Measurements from ENCODE around the gene TPO. TPM values are rescaled to one million over a fixed set of nuclear protein-coding genes. Genes with fewer than 3 reads are reported as not detected.

The TPO gene
- total and polyA plus RNA-seq, 4 donors: 6.6 to 11.1 TPM; not detected in 2

- no peak for ATAC-seq (ENCODE audit: low FRiP score)
- intact Hi-C loops (cut with DNase I): no loop called here
- Histone ChIP-seq H3K27ac (ENCODE audit: low read depth in 1 of 2, low read length in 2 of 2) (no peak overlapping the region), H3K4me1 (ENCODE audit: control insufficient read depth in 1 of 2, insufficient read depth in 2 of 2, low read length in 2 of 2) (no peaks in the 10 kb centered on the region), H3K9me3 (ENCODE audit: control insufficient read depth, low read length) (no peaks in the 10 kb centered on the region), H3K27me3 (ENCODE audit: control insufficient read depth in 1 of 2, insufficient read depth in 2 of 2, low read length in 1 of 2) (no peaks in the 10 kb centered on the region), H3K4me3 (ENCODE audit: low read length in 2 of 2) (no peak overlapping the region), H3K36me3 (ENCODE audit: control insufficient read depth in 1 of 2, insufficient read depth in 2 of 2, low read length in 1 of 2) (no peaks in the 10 kb centered on the region)
- DNase-seq: peak in 1 of 2 donors; percentile 54
- WGBS, 2 donors: 83 to 88% methylated on average over 26 of the region's 26 CpGs
These were observed 108.9 kb downstream of the TPO start for GRCh38 chr2:1521878-1522830.

GRCh38 chr2:1527153-1527992 lies 114.1 kb downstream of the TPO start:
- Histone ChIP-seq H3K36me3 (ENCODE audit: control insufficient read depth in 1 of 2, insufficient read depth in 2 of 2, low read length in 1 of 2) (no peaks in the 10 kb centered on the region), H3K27ac (ENCODE audit: low read depth in 1 of 2, low read length in 2 of 2) (no peak overlapping the region), H3K27me3 (ENCODE audit: control insufficient read depth in 1 of 2, insufficient read depth in 2 of 2, low read length in 1 of 2) (no peaks in the 10 kb centered on the region), H3K4me1 (ENCODE audit: control insufficient read depth in 1 of 2, insufficient read depth in 2 of 2, low read length in 2 of 2) (no peaks in the 10 kb centered on the region), H3K9me3 (ENCODE audit: control insufficient read depth, low read length) (no peaks in the 10 kb centered on the region), H3K4me3 (ENCODE audit: low read length in 2 of 2) (no peak overlapping the region)
- peak; percentile 69 for ATAC-seq (ENCODE audit: low FRiP score)
- DNase-seq: no peak
- intact Hi-C loops (cut with DNase I): loop anchor here in 1 of 2 donors (5.0 kb wide), 1 partner anchor 260 kb away; no protein-coding TSS in a partner anchor
- 85 to 87% methylated on average over 9 of the region's 9 CpGs for WGBS, 2 donors

GRCh38 chr2:1528273-1529064 lies 115.2 kb downstream of the TPO start:
- H3K27me3 ChIP-seq (ENCODE audit: control insufficient read depth in 1 of 2, insufficient read depth in 2 of 2, low read length in 1 of 2): no peaks in the 10 kb centered on the region
- DNase-seq: peak in 1 of 2 donors; percentile 36
- WGBS, 2 donors: 76 to 88% methylated on average over 6 of the region's 6 CpGs
- H3K4me3 ChIP-seq (ENCODE audit: low read length in 2 of 2): no peak overlapping the region
- H3K27ac ChIP-seq (ENCODE audit: low read depth in 1 of 2, low read length in 2 of 2): no peak overlapping the region
- no peaks in the 10 kb centered on the region for H3K9me3 ChIP-seq (ENCODE audit: control insufficient read depth, low read length)
- intact Hi-C loops (cut with DNase I): loop anchor here in 1 of 2 donors (5.0 kb wide), 1 partner anchor 261 kb away; no protein-coding TSS in a partner anchor
- no peaks in the 10 kb centered on the region for H3K4me1 ChIP-seq (ENCODE audit: control insufficient read depth in 1 of 2, insufficient read depth in 2 of 2, low read length in 2 of 2)
- ATAC-seq (ENCODE audit: low FRiP score): peak; percentile 48
- no peaks in the 10 kb centered on the region for H3K36me3 ChIP-seq (ENCODE audit: control insufficient read depth in 1 of 2, insufficient read depth in 2 of 2, low read length in 1 of 2)

DNA sequence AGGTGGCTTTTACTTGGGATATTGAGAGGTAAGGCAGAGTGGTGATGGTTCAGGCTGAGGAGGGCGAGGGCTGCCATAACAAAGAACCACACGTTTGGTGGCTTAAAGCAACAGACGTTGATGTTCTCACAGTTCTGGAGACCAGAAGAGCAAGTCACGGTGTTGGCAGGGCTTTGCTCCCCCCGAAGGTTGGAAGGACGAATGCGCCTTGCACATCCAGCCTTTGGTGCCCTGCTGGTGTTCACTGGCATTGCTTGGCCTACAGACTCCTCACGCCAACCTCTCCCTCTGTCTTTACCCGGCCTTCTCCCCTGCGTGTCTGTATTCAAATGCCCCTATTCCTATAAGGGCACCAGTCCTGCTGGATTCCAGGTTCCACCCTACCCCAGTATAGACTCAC lies 125.4 kb downstream of the TPO start:
- H3K4me1 ChIP-seq (ENCODE audit: control insufficient read depth in 1 of 2, insufficient read depth in 2 of 2, low read length in 2 of 2): no peaks in the 10 kb centered on the region
- 63 to 70% methylated on average over 10 of the region's 10 CpGs for WGBS, 2 donors
- intact Hi-C loops (cut with DNase I): no loop called here
- DNase-seq (peak in 1 of 2 donors; percentile 37), ATAC-seq (ENCODE audit: low FRiP score) (no peak)
- H3K9me3 ChIP-seq (ENCODE audit: control insufficient read depth, low read length): no peaks in the 10 kb centered on the region
- H3K27me3 ChIP-seq (ENCODE audit: control insufficient read depth in 1 of 2, insufficient read depth in 2 of 2, low read length in 1 of 2): no peaks in the 10 kb centered on the region
- H3K4me3 ChIP-seq (ENCODE audit: low read length in 2 of 2): no peak overlapping the region
- H3K36me3 ChIP-seq (ENCODE audit: control insufficient read depth in 1 of 2, insufficient read depth in 2 of 2, low read length in 1 of 2): no peaks in the 10 kb centered on the region
- H3K27ac ChIP-seq (ENCODE audit: low read depth in 1 of 2, low read length in 2 of 2): no peak overlapping the region

DNA sequence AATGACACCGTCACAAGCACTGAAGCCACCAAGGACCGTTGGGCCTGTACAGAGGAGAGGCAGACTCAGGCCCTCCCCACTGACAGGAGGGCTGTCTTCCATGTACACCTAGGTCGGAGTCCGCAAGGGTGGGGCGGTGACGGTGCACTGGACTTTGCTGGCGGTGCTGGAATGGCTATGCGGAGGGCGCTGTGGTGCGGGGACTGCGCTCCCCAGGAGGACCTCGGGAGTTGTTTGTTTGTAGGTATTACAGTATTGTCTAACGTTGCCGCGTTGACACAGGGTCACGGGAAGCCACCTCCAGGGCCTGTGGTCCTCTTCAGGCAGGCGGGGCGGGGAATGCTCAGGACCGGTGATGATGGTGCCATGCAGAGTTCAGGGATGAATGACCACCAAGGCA lies 126.2 kb downstream of the TPO start:
- no peak for ATAC-seq (ENCODE audit: low FRiP score)
- 93% methylated on average over 19 of the region's 19 CpGs for WGBS, 2 donors

GRCh38 chr2:1539973-1540372 lies 126.7 kb downstream of the TPO start:
- H3K4me1 ChIP-seq (ENCODE audit: control insufficient read depth in 1 of 2, insufficient read depth in 2 of 2, low read length in 2 of 2): no peaks in the 10 kb centered on the region
- peak in 1 of 2 donors; percentile 40 for DNase-seq
- intact Hi-C loops (cut with DNase I): loop anchor here in 1 of 2 donors (10.0 kb wide), 1 partner anchor 685 kb away; no protein-coding TSS in a partner anchor
- 89 to 90% methylated on average over 13 of the region's 13 CpGs for WGBS, 2 donors
- no peaks in the 10 kb centered on the region for H3K27me3 ChIP-seq (ENCODE audit: control insufficient read depth in 1 of 2, insufficient read depth in 2 of 2, low read length in 1 of 2)
- no peak for ATAC-seq (ENCODE audit: low FRiP score)
- H3K4me3 ChIP-seq (ENCODE audit: low read length in 2 of 2): no peak overlapping the region
- no peaks in the 10 kb centered on the region for H3K9me3 ChIP-seq (ENCODE audit: control insufficient read depth, low read length)
- no peak overlapping the region for H3K27ac ChIP-seq (ENCODE audit: low read depth in 1 of 2, low read length in 2 of 2)
- H3K36me3 ChIP-seq (ENCODE audit: control insufficient read depth in 1 of 2, insufficient read depth in 2 of 2, low read length in 1 of 2): no peaks in the 10 kb centered on the region

More for the DNA sequence above, 126.2 kb downstream of the TPO start:
- H3K27me3 ChIP-seq (ENCODE audit: control insufficient read depth in 1 of 2, insufficient read depth in 2 of 2, low read length in 1 of 2): no peaks in the 10 kb centered on the region
- no peaks in the 10 kb centered on the region for H3K4me1 ChIP-seq (ENCODE audit: control insufficient read depth in 1 of 2, insufficient read depth in 2 of 2, low read length in 2 of 2)
- no peaks in the 10 kb centered on the region for H3K9me3 ChIP-seq (ENCODE audit: control insufficient read depth, low read length)
- no peak overlapping the region for H3K4me3 ChIP-seq (ENCODE audit: low read length in 2 of 2)
- H3K27ac ChIP-seq (ENCODE audit: low read depth in 1 of 2, low read length in 2 of 2): no peak overlapping the region
- peak in 1 of 2 donors; percentile 72 for DNase-seq
- intact Hi-C loops (cut with DNase I): no loop called here
- no peaks in the 10 kb centered on the region for H3K36me3 ChIP-seq (ENCODE audit: control insufficient read depth in 1 of 2, insufficient read depth in 2 of 2, low read length in 1 of 2)

GRCh38 chr2:1540481-1540880 lies 127.2 kb downstream of the TPO start:
- ATAC-seq (ENCODE audit: low FRiP score) (no peak), DNase-seq (peak in 1 of 2 donors; percentile 57)
- Histone ChIP-seq H3K27ac (ENCODE audit: low read depth in 1 of 2, low read length in 2 of 2) (no peak overlapping the region), H3K36me3 (ENCODE audit: control insufficient read depth in 1 of 2, insufficient read depth in 2 of 2, low read length in 1 of 2) (no peaks in the 10 kb centered on the region), H3K4me1 (ENCODE audit: control insufficient read depth in 1 of 2, insufficient read depth in 2 of 2, low read length in 2 of 2) (no peaks in the 10 kb centered on the region), H3K4me3 (ENCODE audit: low read length in 2 of 2) (no peak overlapping the region), H3K9me3 (ENCODE audit: control insufficient read depth, low read length) (no peaks in the 10 kb centered on the region), H3K27me3 (ENCODE audit: control insufficient read depth in 1 of 2, insufficient read depth in 2 of 2, low read length in 1 of 2) (no peaks in the 10 kb centered on the region)
- WGBS, 2 donors: 93 to 95% methylated on average over 25 of the region's 25 CpGs
- intact Hi-C loops (cut with DNase I): loop anchor here in 1 of 2 donors (10.0 kb wide), 1 partner anchor 686 kb away; no protein-coding TSS in a partner anchor

- DNase-seq (peak in 1 of 2 donors; percentile 33), ATAC-seq (ENCODE audit: low FRiP score) (no peak)
- Histone ChIP-seq H3K27ac (ENCODE audit: low read depth in 1 of 2, low read length in 2 of 2) (no peak overlapping the region), H3K27me3 (ENCODE audit: control insufficient read depth in 1 of 2, insufficient read depth in 2 of 2, low read length in 1 of 2) (no peaks in the 10 kb centered on the region), H3K9me3 (ENCODE audit: control insufficient read depth, low read length) (no peaks in the 10 kb centered on the region), H3K36me3 (ENCODE audit: control insufficient read depth in 1 of 2, insufficient read depth in 2 of 2, low read length in 1 of 2) (no peaks in the 10 kb centered on the region), H3K4me1 (ENCODE audit: control insufficient read depth in 1 of 2, insufficient read depth in 2 of 2, low read length in 2 of 2) (no peaks in the 10 kb centered on the region), H3K4me3 (ENCODE audit: low read length in 2 of 2) (no peak overlapping the region)
- intact Hi-C loops (cut with DNase I): loop anchor here in 1 of 2 donors (10.0 kb wide), 1 partner anchor 686 kb away; no protein-coding TSS in a partner anchor
- WGBS, 2 donors: 94 to 97% methylated on average over 6 of the region's 6 CpGs
These were observed 127.8 kb downstream of the TPO start for GRCh38 chr2:1541040-1541439.
